HUES48 (cell line): Measurements from ENCODE around the gene CD22.

Experiments used
- H3K27ac ChIP-seq: one replicate; pipeline ENCODE4 v1.7.0; 2013; ENCODE audit warnings: low read depth, low read length, inconsistent platforms
- H3K27me3 ChIP-seq: 2 replicates; pipeline ENCODE4 v1.6.1; 2013; ENCODE audit warnings: mild to moderate bottlenecking, low read length; ENCODE audit not compliant: control insufficient read depth, insufficient read depth
- H3K36me3 ChIP-seq: 2 replicates; pipeline ENCODE4 v1.6.1; 2013; ENCODE audit warnings: low read length; ENCODE audit not compliant: control insufficient read depth, insufficient read depth
- H3K4me1 ChIP-seq: 2 replicates; pipeline ENCODE4 v1.6.1; 2013; ENCODE audit warnings: mild to moderate bottlenecking, low read length; ENCODE audit not compliant: control insufficient read depth, insufficient read depth
- H3K4me3 ChIP-seq: 2 replicates; pipeline ENCODE4 v1.5.1; 2013; ENCODE audit warnings: mild to moderate bottlenecking, low read depth, low read length
- H3K9ac ChIP-seq: 2 replicates; pipeline ENCODE4 v1.6.1; 2013; ENCODE audit warnings: mild to moderate bottlenecking, low read depth, low read length, moderate library complexity
- H3K9me3 ChIP-seq: 2 replicates; pipeline ENCODE4 v1.6.1; 2013; ENCODE audit warnings: low read length; ENCODE audit not compliant: control insufficient read depth, insufficient read depth

The CD22 gene

DNA sequence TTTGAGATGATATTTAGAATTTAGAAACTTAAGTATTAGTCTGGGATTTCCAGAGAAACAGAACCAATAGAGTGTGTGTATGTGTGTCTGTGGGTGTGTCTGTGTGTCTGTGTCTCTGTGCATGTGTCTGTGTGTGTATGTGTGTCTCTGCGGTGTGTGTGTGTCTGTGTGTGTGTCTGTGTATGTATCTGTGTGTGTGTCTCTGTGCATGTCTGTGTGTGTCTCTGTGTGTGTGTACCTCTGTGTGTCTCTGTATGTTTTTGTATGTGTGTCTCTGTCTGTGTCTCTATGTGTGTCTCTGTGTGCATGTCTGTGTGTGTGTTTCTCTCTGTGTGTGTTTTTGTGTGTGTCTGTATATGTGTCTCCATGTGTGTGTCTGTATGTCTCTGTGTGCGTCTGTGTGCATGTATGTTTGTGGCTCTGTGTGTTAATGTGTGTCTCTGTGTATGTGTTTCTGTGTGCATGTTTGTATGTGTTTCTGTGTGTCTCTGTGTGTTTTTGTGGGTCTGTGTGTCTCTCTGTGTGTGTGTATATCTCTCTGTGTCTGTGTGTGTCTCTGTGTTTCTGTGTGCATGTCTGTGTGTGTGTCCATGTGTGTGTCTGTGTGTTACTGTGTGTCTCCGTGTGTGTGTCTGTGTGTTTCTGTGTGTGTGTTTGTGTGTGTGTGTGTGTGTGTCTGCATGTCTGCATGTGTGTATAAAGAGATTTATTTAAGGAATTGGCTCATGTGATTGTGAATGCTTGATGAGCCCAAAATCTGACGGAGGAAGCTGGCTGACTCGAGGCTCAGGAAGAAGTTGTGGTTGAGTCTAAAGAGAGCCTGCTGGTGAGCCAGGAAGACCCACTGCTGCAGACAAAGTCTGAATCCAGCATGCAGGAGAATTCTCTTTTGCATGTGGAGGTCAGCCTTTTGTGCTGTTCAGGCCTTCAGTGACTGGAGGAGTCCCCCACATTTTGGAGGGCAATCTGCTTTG lies 64.0 kb downstream of the CD22 start:
- H3K27ac ChIP-seq = no peak overlapping the region
- no peaks in the 10 kb centered on the region for H3K36me3 ChIP-seq
- no peaks in the 10 kb centered on the region for H3K9me3 ChIP-seq
- no peak overlapping the region for H3K9ac ChIP-seq
- H3K4me3 ChIP-seq = no peak overlapping the region
- no peaks in the 10 kb centered on the region for H3K27me3 ChIP-seq
- no peaks in the 10 kb centered on the region for H3K4me1 ChIP-seq

DNA sequence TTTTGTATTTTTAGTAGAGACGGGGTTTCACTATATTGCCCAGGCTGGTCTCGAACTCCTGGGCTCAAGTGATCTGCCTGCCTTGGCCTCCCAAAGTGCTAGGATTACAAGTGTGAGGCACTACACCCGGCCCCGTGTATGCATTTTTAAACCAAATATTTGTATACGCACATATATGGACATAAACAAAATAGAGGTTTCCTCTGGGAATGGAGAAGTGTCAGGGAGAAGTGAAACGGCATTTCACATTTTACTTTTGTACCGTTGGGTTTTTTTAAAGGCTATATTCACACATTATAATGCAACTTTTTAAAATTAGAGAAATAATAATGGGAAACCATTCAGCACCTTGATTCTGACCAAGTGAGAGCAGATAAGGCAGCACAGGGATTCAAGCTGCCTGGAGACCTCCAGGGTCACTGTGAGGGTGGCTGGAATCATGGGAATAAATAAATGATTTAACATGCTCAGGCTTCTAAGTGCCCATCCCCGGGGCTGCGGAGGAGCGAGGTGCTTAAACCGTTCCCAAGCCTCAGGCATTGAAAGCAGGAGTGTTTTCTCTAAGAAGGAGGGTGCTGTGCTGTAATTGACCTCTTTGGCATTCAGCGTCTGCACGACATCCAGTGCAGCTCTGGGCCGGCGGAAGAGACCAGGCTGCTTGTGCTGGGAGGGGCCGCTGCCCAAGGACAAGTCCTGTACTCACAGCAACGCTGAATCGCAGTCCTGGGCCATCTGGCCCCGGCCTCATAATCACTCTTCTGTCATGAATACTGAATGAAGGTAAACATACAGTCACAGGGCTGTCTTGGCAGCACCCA lies 66.6 kb downstream of the CD22 start:
- Histone ChIP-seq H3K27ac (no peak overlapping the region), H3K27me3 (no peaks in the 10 kb centered on the region), H3K36me3 (no peaks in the 10 kb centered on the region), H3K9ac (no peak overlapping the region), H3K4me3 (no peak overlapping the region), H3K4me1 (no peaks in the 10 kb centered on the region), H3K9me3 (no peaks in the 10 kb centered on the region)

DNA sequence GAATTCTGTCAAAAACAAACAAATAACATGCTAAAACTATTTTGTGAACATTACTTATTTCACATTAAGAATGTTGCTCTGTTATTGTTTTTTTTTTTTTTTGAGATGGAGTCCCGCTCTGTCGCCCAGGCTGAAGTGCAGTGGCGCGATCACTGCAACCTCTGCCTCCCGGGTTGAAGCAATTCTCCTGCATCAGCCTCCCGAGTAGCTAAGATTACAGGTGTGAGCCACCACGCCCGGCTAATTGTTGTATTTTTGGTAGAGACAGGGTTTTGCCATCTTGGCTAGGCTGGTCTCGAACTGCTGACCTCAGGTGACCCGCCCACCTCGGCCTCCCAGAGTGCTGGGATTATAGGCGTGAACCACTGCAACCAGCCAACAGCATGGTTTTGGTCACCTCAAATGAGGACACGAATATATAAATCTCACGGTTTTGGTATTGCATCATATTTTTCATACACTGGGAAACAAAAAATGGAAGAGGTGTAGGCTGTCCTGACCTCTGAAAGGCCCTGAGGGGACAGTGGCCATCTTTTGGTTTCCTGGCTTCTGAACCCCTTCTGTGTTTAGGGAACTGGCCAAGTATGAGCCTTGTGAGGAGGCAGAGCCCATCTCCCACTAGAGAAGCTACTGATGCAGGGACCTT lies 67.4 kb downstream of the CD22 start:
- H3K9me3 ChIP-seq = no peaks in the 10 kb centered on the region
- H3K4me3 ChIP-seq = no peak overlapping the region
- H3K9ac ChIP-seq = no peak overlapping the region
- no peak overlapping the region for H3K27ac ChIP-seq
- no peaks in the 10 kb centered on the region for H3K4me1 ChIP-seq
- H3K36me3 ChIP-seq = no peaks in the 10 kb centered on the region
- H3K27me3 ChIP-seq = no peaks in the 10 kb centered on the region
